ENCODE data around the gene DCLK1. TPM values are rescaled to one million over a fixed set of nuclear protein-coding genes. Genes with fewer than 3 reads are reported as not detected.

Gene DCLK1
- total and polyA plus RNA-seq, 2 donors (not counting 1 experiment from before 2014, with no cell fraction given) = 0.56 to 6.3 TPM

DNA sequence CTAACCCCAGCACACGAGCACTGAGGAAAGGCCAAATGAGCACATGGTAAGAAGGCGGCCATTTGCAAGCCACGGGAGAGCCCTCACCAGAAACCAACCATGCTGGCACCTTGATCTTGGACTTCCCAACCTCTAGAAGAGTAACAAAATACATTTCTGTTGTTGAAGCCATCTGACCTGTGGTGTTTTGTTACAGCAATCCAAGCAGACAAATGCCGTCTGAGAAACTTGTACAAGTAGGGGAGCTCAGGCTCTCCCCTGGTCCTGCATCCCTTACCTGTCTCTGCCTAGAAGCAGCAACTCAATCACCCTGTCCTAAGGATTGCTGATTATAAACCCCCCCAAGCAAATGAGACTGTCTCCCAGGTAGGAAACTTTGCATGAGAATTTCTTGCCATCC is 399.7 kb downstream of the DCLK1 start:
- Histone ChIP-seq H3K4me1 (ENCODE audit: control insufficient read depth, extremely low read depth, insufficient read depth, low read length) (no peaks in the 10 kb centered on the region), H3K9ac (ENCODE audit: insufficient read depth, low read length) (no peak overlapping the region), H3K4me3 (replicated peaks in 1 of 4; ENCODE audit: control extremely low read depth in 1 of 4, insufficient read depth in 1 of 4, low read depth in 3 of 4, low read length in 4 of 4) (no peak overlapping the region), H3K9me3 (ENCODE audit: control insufficient read depth, insufficient read depth, low read depth, low read length) (no peaks in the 10 kb centered on the region), H3K36me3 (ENCODE audit: control insufficient read depth, insufficient read depth, low read length) (no peaks in the 10 kb centered on the region), H3K4me2 (ENCODE audit: extremely low read depth, insufficient read depth, low read length) (no peak overlapping the region), H2AFZ (ENCODE audit: low read length) (no peak overlapping the region), H3K79me2 (ENCODE audit: control insufficient read depth, insufficient read depth, low read length) (no peaks in the 10 kb centered on the region), H3K27ac (ENCODE audit: insufficient read depth, low read length) (no peak overlapping the region), H3K27me3 (ENCODE audit: control insufficient read depth, insufficient read depth, low read length) (no peaks in the 10 kb centered on the region), H4K20me1 (ENCODE audit: control insufficient read depth, extremely low read depth, insufficient read depth, low read length) (no peaks in the 10 kb centered on the region)
- no peak for DNase-seq (ENCODE audit: low read depth in 2 of 2)
- TF ChIP-seq EZH2 (IDR thresholded peaks at IDR 0.05; ENCODE audit: low read length, missing control alignments) = no peak
- TF ChIP-seq, protein P1, sequence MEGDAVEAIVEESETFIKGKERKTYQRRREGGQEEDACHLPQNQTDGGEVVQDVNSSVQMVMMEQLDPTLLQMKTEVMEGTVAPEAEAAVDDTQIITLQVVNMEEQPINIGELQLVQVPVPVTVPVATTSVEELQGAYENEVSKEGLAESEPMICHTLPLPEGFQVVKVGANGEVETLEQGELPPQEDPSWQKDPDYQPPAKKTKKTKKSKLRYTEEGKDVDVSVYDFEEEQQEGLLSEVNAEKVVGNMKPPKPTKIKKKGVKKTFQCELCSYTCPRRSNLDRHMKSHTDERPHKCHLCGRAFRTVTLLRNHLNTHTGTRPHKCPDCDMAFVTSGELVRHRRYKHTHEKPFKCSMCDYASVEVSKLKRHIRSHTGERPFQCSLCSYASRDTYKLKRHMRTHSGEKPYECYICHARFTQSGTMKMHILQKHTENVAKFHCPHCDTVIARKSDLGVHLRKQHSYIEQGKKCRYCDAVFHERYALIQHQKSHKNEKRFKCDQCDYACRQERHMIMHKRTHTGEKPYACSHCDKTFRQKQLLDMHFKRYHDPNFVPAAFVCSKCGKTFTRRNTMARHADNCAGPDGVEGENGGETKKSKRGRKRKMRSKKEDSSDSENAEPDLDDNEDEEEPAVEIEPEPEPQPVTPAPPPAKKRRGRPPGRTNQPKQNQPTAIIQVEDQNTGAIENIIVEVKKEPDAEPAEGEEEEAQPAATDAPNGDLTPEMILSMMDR (conservative IDR thresholded peaks at IDR 0.05 in 1 of 2, IDR thresholded peaks at IDR 0.05 in 1 of 2; ENCODE audit: low read depth in 1 of 2, low read length in 2 of 2) = no peak

GRCh38 chr13:35729926-35730627 is 401.1 kb downstream of the DCLK1 start:
- Histone ChIP-seq H2AFZ (ENCODE audit: low read length) (peak overlapping the region; percentile 54), H3K36me3 (ENCODE audit: control insufficient read depth, insufficient read depth, low read length) (no peaks in the 10 kb centered on the region), H3K79me2 (ENCODE audit: control insufficient read depth, insufficient read depth, low read length) (no peaks in the 10 kb centered on the region), H3K9ac (ENCODE audit: insufficient read depth, low read length) (no peak overlapping the region), H4K20me1 (ENCODE audit: control insufficient read depth, extremely low read depth, insufficient read depth, low read length) (no peaks in the 10 kb centered on the region), H3K4me3 (replicated peaks in 1 of 4; ENCODE audit: control extremely low read depth in 1 of 4, insufficient read depth in 1 of 4, low read depth in 3 of 4, low read length in 4 of 4) (no peak overlapping the region), H3K27ac (ENCODE audit: insufficient read depth, low read length) (no peak overlapping the region), H3K27me3 (ENCODE audit: control insufficient read depth, insufficient read depth, low read length) (no peaks in the 10 kb centered on the region), H3K9me3 (ENCODE audit: control insufficient read depth, insufficient read depth, low read depth, low read length) (no peaks in the 10 kb centered on the region), H3K4me2 (ENCODE audit: extremely low read depth, insufficient read depth, low read length) (no peak overlapping the region), H3K4me1 (ENCODE audit: control insufficient read depth, extremely low read depth, insufficient read depth, low read length) (no peaks in the 10 kb centered on the region)
- no peak for DNase-seq (ENCODE audit: low read depth in 2 of 2)
- TF ChIP-seq, protein P1 (conservative IDR thresholded peaks at IDR 0.05 in 1 of 2, IDR thresholded peaks at IDR 0.05 in 1 of 2; ENCODE audit: low read depth in 1 of 2, low read length in 2 of 2) = no peak
- TF ChIP-seq EZH2 (IDR thresholded peaks at IDR 0.05; ENCODE audit: low read length, missing control alignments) = no peak

GRCh38 chr13:35727881-35728280 is 403.3 kb downstream of the DCLK1 start:
- H3K27me3 ChIP-seq (ENCODE audit: control insufficient read depth, insufficient read depth, low read length) = no peaks in the 10 kb centered on the region
- no peak overlapping the region for H3K9ac ChIP-seq (ENCODE audit: insufficient read depth, low read length)
- H3K36me3 ChIP-seq (ENCODE audit: control insufficient read depth, insufficient read depth, low read length) = no peaks in the 10 kb centered on the region
- TF ChIP-seq EZH2 (IDR thresholded peaks at IDR 0.05; ENCODE audit: low read length, missing control alignments) = no peak
- TF ChIP-seq, protein P1 (conservative IDR thresholded peaks at IDR 0.05 in 1 of 2, IDR thresholded peaks at IDR 0.05 in 1 of 2; ENCODE audit: low read depth in 1 of 2, low read length in 2 of 2) = no peak
- H4K20me1 ChIP-seq (ENCODE audit: control insufficient read depth, extremely low read depth, insufficient read depth, low read length) = no peaks in the 10 kb centered on the region
- H3K27ac ChIP-seq (ENCODE audit: insufficient read depth, low read length) = no peak overlapping the region
- no peak overlapping the region for H3K4me3 ChIP-seq (replicated peaks in 1 of 4; ENCODE audit: control extremely low read depth in 1 of 4, insufficient read depth in 1 of 4, low read depth in 3 of 4, low read length in 4 of 4)
- no peak overlapping the region for H2AFZ ChIP-seq (ENCODE audit: low read length)
- no peak overlapping the region for H3K4me2 ChIP-seq (ENCODE audit: extremely low read depth, insufficient read depth, low read length)
- peaks cover 9% of the 10 kb centered on the region for H3K4me1 ChIP-seq (ENCODE audit: control insufficient read depth, extremely low read depth, insufficient read depth, low read length)
- no peak for DNase-seq (ENCODE audit: low read depth in 2 of 2)
- H3K9me3 ChIP-seq (ENCODE audit: control insufficient read depth, insufficient read depth, low read depth, low read length) = no peaks in the 10 kb centered on the region
- no peaks in the 10 kb centered on the region for H3K79me2 ChIP-seq (ENCODE audit: control insufficient read depth, insufficient read depth, low read length)
